ENCODE data around the gene AP1M2. TPM values are rescaled to one million over a fixed set of nuclear protein-coding genes. Genes with fewer than 3 reads are reported as not detected.

The AP1M2 gene
- total RNA-seq, 1 experiment from 2014 or later, result 127 TPM

DNA sequence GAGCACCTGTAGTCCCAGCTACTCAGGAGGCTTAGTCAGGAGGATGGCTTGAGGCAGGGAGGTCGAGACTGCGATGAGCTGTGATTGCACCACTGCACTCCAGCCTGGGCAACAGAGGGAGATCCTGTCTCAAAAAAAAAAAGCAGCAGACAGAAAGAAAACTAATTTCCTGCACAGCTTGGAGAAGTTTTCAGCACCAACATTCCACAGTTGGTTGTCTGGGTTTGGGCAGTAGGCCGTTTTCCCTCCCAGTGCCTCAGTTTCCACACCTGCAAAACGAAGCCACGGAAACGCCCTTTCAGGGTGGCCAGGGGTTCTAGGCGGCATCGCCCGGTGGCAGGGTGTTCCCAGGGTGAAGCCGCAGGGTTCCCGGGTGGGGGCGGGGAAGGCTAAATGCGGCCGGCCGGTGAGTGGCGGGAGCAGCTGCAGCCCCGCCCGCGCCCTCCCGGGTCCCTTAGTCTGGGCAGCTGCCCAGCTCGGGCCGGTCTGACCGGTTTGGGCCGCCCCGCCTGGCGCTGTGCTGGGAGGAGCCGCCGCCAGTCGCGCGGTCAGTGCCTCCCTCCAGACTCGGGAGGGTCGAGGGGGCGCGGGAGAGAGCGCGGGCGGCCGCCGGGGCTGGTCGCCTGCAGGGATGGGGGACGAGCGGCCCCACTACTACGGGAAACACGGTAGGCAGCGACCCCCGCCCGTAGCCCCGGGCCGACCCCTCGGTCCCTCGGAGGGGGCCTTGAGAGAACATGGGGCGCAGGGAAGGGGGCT, 38.1 kb upstream of the AP1M2 start, which contains the start of gene SLC44A2 (continued):
- TF ChIP-seq, protein P1, sequence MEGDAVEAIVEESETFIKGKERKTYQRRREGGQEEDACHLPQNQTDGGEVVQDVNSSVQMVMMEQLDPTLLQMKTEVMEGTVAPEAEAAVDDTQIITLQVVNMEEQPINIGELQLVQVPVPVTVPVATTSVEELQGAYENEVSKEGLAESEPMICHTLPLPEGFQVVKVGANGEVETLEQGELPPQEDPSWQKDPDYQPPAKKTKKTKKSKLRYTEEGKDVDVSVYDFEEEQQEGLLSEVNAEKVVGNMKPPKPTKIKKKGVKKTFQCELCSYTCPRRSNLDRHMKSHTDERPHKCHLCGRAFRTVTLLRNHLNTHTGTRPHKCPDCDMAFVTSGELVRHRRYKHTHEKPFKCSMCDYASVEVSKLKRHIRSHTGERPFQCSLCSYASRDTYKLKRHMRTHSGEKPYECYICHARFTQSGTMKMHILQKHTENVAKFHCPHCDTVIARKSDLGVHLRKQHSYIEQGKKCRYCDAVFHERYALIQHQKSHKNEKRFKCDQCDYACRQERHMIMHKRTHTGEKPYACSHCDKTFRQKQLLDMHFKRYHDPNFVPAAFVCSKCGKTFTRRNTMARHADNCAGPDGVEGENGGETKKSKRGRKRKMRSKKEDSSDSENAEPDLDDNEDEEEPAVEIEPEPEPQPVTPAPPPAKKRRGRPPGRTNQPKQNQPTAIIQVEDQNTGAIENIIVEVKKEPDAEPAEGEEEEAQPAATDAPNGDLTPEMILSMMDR (IDR thresholded peaks at IDR 0.05), result no peak
- TF ChIP-seq, protein P2, sequence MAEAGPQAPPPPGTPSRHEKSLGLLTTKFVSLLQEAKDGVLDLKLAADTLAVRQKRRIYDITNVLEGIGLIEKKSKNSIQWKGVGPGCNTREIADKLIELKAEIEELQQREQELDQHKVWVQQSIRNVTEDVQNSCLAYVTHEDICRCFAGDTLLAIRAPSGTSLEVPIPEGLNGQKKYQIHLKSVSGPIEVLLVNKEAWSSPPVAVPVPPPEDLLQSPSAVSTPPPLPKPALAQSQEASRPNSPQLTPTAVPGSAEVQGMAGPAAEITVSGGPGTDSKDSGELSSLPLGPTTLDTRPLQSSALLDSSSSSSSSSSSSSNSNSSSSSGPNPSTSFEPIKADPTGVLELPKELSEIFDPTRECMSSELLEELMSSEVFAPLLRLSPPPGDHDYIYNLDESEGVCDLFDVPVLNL (CRISPR knock-in tag; IDR thresholded peaks at IDR 0.05; ENCODE audit: borderline replicate concordance, low read depth), result peak; percentile 81
- TF ChIP-seq, protein P3, sequence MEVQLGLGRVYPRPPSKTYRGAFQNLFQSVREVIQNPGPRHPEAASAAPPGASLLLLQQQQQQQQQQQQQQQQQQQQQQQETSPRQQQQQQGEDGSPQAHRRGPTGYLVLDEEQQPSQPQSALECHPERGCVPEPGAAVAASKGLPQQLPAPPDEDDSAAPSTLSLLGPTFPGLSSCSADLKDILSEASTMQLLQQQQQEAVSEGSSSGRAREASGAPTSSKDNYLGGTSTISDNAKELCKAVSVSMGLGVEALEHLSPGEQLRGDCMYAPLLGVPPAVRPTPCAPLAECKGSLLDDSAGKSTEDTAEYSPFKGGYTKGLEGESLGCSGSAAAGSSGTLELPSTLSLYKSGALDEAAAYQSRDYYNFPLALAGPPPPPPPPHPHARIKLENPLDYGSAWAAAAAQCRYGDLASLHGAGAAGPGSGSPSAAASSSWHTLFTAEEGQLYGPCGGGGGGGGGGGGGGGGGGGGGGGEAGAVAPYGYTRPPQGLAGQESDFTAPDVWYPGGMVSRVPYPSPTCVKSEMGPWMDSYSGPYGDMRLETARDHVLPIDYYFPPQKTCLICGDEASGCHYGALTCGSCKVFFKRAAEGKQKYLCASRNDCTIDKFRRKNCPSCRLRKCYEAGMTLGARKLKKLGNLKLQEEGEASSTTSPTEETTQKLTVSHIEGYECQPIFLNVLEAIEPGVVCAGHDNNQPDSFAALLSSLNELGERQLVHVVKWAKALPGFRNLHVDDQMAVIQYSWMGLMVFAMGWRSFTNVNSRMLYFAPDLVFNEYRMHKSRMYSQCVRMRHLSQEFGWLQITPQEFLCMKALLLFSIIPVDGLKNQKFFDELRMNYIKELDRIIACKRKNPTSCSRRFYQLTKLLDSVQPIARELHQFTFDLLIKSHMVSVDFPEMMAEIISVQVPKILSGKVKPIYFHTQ (CRISPR knock-in tag; IDR thresholded peaks at IDR 0.05), result no peak
- TF ChIP-seq, protein P4, sequence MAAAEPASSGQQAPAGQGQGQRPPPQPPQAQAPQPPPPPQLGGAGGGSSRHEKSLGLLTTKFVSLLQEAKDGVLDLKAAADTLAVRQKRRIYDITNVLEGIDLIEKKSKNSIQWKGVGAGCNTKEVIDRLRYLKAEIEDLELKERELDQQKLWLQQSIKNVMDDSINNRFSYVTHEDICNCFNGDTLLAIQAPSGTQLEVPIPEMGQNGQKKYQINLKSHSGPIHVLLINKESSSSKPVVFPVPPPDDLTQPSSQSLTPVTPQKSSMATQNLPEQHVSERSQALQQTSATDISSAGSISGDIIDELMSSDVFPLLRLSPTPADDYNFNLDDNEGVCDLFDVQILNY (CRISPR knock-in tag; IDR thresholded peaks at IDR 0.05), result peak; percentile 96
- TF ChIP-seq ETV6 (CRISPR knock-in tag; IDR thresholded peaks at IDR 0.05) (peak; percentile 90), CREB1 (CRISPR knock-in tag; IDR thresholded peaks at IDR 0.05) (no peak), NFE2L1 (CRISPR knock-in tag; IDR thresholded peaks at IDR 0.05) (peak; percentile 74; the same call in 1 of the 2 replicates), OVOL2 (CRISPR knock-in tag; IDR thresholded peaks at IDR 0.05; ENCODE audit: borderline replicate concordance) (no peak), NFYB (CRISPR knock-in tag; conservative IDR thresholded peaks at IDR 0.05; ENCODE audit: low read depth) (no peak), ELF4 (CRISPR knock-in tag; IDR thresholded peaks at IDR 0.05; ENCODE audit: low read depth) (no peak; the same call in 1 of the 2 replicates), TEAD1 (CRISPR knock-in tag; IDR thresholded peaks at IDR 0.05) (peak; percentile 88), RELA (CRISPR knock-in tag; IDR thresholded peaks at IDR 0.05; ENCODE audit: borderline replicate concordance) (no peak), NR1H2 (CRISPR knock-in tag; IDR thresholded peaks at IDR 0.05) (no peak), ZBTB21 (CRISPR knock-in tag; IDR thresholded peaks at IDR 0.05; ENCODE audit: borderline replicate concordance) (no peak), FOXK1 (CRISPR knock-in tag; IDR thresholded peaks at IDR 0.05) (peak; percentile 70), ZNF317 (CRISPR knock-in tag; IDR thresholded peaks at IDR 0.05; ENCODE audit: borderline replicate concordance, low read depth) (no peak), ATF1 (CRISPR knock-in tag; IDR thresholded peaks at IDR 0.05) (no peak), GABPB1 (CRISPR knock-in tag; IDR thresholded peaks at IDR 0.05) (no peak)
- TF ChIP-seq, protein P5, sequence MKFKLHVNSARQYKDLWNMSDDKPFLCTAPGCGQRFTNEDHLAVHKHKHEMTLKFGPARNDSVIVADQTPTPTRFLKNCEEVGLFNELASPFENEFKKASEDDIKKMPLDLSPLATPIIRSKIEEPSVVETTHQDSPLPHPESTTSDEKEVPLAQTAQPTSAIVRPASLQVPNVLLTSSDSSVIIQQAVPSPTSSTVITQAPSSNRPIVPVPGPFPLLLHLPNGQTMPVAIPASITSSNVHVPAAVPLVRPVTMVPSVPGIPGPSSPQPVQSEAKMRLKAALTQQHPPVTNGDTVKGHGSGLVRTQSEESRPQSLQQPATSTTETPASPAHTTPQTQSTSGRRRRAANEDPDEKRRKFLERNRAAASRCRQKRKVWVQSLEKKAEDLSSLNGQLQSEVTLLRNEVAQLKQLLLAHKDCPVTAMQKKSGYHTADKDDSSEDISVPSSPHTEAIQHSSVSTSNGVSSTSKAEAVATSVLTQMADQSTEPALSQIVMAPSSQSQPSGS (CRISPR knock-in tag; IDR thresholded peaks at IDR 0.05; ENCODE audit: borderline replicate concordance, low read depth), result no peak
- TF ChIP-seq, protein P6, sequence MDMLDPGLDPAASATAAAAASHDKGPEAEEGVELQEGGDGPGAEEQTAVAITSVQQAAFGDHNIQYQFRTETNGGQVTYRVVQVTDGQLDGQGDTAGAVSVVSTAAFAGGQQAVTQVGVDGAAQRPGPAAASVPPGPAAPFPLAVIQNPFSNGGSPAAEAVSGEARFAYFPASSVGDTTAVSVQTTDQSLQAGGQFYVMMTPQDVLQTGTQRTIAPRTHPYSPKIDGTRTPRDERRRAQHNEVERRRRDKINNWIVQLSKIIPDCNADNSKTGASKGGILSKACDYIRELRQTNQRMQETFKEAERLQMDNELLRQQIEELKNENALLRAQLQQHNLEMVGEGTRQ (CRISPR knock-in tag; IDR thresholded peaks at IDR 0.05), result peak; percentile 40; the same call in 1 of the 2 replicates
- TF ChIP-seq, protein P7, sequence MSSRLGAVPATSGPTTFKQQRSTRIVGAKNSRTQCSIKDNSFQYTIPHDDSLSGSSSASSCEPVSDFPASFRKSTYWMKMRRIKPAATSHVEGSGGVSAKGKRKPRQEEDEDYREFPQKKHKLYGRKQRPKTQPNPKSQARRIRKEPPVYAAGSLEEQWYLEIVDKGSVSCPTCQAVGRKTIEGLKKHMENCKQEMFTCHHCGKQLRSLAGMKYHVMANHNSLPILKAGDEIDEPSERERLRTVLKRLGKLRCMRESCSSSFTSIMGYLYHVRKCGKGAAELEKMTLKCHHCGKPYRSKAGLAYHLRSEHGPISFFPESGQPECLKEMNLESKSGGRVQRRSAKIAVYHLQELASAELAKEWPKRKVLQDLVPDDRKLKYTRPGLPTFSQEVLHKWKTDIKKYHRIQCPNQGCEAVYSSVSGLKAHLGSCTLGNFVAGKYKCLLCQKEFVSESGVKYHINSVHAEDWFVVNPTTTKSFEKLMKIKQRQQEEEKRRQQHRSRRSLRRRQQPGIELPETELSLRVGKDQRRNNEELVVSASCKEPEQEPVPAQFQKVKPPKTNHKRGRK (CRISPR knock-in tag; IDR thresholded peaks at IDR 0.05; ENCODE audit: borderline replicate concordance), result no peak
- TF ChIP-seq, protein P8, sequence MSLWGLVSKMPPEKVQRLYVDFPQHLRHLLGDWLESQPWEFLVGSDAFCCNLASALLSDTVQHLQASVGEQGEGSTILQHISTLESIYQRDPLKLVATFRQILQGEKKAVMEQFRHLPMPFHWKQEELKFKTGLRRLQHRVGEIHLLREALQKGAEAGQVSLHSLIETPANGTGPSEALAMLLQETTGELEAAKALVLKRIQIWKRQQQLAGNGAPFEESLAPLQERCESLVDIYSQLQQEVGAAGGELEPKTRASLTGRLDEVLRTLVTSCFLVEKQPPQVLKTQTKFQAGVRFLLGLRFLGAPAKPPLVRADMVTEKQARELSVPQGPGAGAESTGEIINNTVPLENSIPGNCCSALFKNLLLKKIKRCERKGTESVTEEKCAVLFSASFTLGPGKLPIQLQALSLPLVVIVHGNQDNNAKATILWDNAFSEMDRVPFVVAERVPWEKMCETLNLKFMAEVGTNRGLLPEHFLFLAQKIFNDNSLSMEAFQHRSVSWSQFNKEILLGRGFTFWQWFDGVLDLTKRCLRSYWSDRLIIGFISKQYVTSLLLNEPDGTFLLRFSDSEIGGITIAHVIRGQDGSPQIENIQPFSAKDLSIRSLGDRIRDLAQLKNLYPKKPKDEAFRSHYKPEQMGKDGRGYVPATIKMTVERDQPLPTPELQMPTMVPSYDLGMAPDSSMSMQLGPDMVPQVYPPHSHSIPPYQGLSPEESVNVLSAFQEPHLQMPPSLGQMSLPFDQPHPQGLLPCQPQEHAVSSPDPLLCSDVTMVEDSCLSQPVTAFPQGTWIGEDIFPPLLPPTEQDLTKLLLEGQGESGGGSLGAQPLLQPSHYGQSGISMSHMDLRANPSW (CRISPR knock-in tag; conservative IDR thresholded peaks at IDR 0.05; ENCODE audit: low read depth), result no peak
- TF ChIP-seq, protein P9, sequence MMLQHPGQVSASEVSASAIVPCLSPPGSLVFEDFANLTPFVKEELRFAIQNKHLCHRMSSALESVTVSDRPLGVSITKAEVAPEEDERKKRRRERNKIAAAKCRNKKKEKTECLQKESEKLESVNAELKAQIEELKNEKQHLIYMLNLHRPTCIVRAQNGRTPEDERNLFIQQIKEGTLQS (CRISPR knock-in tag; conservative IDR thresholded peaks at IDR 0.05), result no peak
- TF ChIP-seq, protein P10, sequence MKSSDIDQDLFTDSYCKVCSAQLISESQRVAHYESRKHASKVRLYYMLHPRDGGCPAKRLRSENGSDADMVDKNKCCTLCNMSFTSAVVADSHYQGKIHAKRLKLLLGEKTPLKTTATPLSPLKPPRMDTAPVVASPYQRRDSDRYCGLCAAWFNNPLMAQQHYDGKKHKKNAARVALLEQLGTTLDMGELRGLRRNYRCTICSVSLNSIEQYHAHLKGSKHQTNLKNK (CRISPR knock-in tag; IDR thresholded peaks at IDR 0.05), result peak; percentile 55; the same call in 1 of the 2 replicates

Data from WTC11 (cell line).